ENCODE data around the gene ITGA3.
A peak's percentile ranks its signal among the peaks of the same experiment; 100 is the strongest.

Gene ITGA3

DNA sequence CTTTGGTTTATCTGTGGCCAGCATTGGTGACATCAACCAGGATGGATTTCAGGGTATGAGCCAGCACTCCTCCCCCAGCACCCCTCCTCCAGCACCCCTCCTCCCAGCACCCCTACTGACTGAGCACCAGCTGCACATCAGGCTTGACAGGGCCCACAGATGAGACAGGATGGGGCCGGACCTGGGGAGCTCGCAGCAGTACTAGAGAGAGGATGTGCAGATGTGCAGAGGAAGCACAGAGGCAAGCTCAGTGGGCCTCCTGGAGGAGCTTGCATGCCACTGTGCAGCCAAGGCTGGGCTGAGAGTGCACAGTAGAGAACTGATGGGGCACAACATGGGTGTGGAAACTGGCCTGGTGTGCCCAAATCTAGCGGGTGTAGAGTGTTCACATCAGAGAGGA lies 16.2 kb downstream of the ITGA3 start:
- no peak for DNase-seq (ENCODE audit: low spot score)

DNA sequence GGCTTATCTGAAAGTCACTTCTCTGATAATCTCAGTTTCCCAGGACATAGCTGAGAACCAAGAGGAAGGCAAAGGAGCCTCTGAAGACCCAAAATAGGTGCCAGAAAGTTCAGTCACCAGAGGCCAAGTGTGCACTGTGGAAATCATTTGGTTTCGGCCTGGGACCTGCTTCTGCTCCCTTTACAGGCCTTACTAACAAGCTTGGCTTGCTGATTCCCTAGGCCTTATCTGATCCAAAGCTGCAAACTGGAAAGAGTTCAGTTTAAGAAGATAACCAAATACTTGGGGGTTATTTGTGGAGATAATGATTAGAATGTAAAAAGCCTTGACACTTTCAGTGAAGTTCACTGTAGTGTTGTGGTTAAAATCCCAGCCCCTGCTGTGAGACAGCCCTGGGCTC lies 17.0 kb downstream of the ITGA3 start:
- DNase-seq (ENCODE audit: low spot score) = no peak

DNA sequence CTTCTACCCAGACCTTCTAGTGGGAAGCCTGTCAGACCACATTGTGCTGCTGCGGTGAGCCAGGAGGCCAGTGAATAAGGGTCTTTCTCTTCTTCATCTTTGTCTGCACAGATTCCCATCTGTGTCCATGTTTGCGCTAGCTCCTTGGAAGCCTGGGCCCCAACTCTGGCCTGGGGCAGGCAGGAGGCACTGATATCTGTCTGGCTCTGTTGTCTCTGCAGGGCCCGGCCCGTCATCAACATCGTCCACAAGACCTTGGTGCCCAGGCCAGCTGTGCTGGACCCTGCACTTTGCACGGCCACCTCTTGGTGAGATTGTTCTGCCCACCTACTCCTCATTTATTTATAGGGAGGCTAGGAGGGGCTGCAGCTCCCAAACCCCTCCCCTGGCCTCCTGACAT lies 18.3 kb downstream of the ITGA3 start:
- DNase-seq (ENCODE audit: low spot score) = no peak

DNA sequence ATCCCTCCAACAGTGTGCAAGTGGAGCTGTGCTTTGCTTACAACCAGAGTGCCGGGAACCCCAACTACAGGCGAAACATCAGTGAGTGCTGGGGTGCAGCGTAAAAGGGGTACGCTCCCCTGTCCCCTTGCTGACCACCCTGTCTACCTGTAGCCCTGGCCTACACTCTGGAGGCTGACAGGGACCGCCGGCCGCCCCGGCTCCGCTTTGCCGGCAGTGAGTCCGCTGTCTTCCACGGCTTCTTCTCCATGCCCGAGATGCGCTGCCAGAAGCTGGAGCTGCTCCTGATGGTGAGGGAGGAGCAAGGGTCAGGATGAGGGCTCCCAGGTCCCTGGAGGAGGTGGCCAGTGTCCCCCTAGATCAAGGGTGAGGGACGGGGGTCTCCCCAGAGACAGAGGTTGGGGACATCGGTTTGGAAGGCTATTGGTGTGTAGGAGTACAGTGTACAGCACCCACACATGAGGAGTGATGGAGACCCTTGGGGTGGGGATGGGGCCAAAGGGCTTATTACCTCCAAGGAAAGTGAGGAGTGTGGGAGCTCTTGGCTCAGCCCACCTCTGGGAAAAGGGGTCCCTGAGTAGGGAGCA lies 19.6 kb downstream of the ITGA3 start:
- DNase-seq (ENCODE audit: low spot score) = no peak

DNA sequence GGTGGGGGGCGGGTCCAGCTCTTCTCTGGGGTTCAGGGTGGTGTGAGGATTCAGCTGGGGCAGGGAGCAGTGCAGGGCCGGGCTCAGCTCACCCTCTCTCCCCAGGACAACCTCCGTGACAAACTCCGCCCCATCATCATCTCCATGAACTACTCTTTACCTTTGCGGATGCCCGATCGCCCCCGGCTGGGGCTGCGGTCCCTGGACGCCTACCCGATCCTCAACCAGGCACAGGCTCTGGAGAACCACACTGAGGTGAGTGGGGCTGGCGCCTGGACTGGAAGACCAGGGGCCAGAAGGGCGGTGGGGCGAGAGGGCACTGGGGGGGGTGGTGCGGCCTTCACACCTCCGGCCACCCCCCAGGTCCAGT lies 20.3 kb downstream of the ITGA3 start:
- no peak for DNase-seq (ENCODE audit: low spot score)

DNA sequence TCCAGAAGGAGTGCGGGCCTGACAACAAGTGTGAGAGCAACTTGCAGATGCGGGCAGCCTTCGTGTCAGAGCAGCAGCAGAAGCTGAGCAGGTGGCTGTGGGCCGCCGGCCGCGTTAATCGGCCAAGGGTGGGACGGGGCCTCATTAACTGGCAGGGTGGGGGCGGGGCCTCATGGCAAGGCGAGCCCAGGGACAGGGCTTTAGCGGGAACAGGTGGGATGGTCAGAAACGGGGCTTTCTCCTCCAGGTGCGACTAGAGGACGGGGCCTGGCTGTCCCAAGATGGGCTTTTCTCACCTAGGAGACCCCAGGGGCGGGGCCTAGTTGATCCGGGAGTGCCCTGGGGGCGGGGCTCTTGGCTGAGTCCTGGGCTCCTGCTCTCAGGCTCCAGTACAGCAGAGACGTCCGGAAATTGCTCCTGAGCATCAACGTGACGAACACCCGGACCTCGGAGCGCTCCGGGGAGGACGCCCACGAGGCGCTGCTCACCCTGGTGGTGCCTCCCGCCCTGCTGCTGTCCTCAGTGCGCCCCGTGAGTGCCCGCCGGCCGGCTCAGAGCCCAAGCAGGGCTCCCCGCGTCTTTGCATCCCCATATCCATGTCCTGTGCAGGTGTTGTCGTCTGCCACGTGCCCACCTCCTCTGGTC lies 20.8 kb downstream of the ITGA3 start:
- no peak for DNase-seq (ENCODE audit: low spot score)

DNA sequence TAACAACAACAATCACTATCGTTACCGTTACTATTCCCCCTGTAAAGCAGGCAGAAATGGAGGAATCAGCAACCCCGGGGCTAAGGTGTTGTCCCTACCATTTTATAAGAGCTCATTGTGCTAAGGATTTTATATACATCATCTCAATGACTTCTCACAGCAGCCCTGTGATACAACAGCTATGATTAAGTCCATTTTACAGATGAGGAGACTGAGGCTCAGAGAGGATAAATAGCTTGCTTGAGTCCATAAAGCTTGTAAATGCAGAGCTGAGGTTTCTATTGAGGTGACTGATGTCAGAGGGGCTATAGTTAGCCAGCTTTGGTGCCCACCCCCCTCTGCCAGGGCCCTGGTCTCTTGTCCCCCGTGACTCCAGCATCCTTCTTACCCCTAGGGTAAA lies 22.5 kb downstream of the ITGA3 start:
- no peak for DNase-seq (ENCODE audit: low spot score)

DNA sequence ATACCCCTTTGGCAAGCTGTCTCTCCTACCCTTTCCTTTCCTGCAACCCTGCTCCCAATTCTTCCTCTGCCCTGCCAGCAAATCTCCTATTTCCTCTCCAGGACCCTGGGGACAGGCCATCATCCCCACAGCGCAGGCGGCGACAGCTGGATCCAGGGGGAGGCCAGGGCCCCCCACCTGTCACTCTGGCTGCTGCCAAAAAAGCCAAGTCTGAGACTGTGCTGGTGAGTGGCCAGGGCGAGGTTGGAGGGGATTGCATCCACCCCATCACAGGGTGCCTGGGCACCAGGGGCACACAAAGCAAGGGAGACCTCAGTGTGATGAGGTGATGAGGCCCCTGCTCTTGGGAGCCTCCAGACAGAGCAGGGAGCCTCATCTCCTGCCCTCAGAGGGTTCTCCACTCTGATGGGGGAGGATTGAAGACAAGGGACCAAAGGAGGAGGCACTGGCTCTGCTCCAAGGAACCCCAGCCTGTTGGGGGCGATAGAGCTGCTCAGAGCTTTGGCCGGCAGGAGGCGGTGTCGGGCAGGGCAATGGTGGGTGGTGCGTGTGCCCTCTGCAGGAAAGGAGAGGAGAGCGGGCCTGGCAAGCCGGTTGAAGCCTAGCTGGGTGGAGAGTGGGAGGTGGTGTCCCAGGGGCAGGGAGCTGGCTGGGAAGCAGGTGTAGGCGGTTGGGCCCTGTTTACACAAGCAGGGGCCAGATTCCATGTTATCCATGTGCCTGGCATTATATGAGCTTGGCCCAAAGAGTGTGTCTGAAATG lies 23.6 kb downstream of the ITGA3 start:
- no peak for DNase-seq (ENCODE audit: low spot score)

DNA sequence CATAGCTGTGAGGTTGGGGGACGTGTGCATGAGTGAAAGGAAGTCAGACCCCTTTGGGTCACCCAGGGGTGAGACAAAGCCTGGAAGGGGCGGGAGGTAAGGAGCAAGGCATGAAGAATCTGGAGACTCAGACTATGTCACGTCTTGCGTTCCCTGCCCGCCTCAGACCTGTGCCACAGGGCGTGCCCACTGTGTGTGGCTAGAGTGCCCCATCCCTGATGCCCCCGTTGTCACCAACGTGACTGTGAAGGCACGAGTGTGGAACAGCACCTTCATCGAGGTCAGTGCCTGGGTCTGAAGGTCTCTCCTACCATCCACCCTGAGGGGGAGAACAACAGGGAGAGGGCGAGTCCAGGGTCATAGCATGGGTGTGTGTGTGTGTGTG lies 24.2 kb downstream of the ITGA3 start:
- no peak for DNase-seq (ENCODE audit: low spot score)

DNA sequence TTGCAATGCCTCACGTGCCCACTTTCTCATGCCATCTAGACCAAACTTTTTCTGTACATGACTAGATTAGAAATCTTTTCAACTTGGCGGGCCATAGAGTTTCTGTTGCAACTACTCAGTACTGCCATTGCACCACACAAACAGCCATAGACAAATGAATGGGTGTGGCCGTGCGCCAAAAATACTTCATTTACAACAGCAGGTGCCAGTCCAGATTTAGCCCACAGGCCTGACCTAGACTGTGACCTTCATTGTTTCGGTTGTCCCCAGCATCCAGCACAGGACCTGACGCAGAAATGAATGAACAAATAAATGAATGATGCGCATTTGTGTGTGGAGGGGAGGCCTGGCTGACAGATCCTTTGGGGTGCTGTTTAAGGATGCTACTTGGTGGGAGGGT lies 24.9 kb downstream of the ITGA3 start:
- no peak for DNase-seq (ENCODE audit: low spot score)

DNA sequence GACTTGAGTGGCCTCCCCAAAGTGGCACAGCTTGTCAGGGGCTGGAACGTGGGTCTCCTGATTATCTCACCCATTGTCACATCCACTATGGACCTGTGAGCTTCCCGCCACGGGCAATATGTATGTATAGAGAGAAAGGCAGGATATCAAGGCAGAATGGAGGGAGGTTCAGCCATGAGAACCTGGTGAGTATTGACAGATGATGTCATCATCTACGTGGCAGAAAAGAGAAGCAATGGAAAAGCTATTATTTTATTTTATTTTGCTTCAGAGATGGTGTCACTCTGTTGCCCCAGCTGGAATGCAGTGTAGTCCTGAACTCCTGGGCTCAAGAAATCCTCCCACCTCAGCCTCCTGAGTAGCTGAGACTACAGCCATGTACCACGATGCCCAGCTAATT lies 25.8 kb downstream of the ITGA3 start:
- no peak for DNase-seq (ENCODE audit: low spot score)

DNA sequence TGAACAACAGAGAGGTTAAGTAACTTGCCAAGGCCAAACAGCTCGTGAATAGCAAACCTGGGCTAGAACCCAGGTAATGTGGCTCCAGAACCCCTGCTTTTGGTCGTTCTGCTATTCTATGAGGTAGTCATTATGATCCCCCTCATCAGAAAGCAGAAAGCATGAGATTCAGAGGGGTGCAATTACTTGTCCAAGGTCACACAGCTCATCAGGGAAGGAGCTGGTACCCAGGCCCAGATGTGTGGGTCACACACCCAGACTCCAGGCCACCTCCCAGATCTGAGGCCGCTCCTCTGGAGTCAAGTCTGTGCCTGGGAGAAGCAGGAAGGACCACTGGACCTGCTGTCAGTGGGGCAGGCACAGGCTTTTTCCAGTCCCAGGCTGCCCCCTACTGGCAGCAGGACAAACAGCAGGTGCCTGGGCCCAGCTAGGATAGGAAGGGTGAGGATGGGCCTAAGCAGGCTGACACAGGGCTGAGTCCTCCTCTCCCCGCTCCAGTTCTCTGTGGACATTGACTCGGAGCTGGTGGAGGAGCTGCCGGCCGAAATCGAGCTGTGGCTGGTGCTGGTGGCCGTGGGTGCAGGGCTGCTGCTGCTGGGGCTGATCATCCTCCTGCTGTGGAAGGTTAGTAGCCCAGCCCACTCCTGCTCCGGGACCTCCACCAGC lies 31.5 kb downstream of the ITGA3 start:
- peak; percentile 72 for DNase-seq (ENCODE audit: low spot score)

DNA sequence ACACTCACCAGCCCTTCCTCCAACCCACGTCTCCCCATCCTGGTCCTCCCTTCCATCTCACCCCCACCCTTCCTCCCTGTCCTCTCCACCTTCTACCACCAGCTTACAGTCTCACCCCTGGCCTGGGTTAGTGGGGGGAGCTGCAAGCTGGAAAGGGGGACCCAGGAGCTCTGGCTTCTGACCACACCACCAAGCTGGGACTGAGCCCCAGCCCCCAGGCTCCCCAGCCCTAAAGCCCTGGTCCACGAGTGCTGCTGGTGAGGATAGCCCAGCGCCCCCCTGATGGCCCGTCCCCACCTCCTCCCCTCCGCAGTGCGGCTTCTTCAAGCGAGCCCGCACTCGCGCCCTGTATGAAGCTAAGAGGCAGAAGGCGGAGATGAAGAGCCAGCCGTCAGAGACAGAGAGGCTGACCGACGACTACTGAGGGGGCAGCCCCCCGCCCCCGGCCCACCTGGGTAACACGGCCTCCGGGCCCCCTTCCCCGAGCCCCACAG lies 32.0 kb downstream of the ITGA3 start:
- DNase-seq (ENCODE audit: low spot score) = no peak

DNA sequence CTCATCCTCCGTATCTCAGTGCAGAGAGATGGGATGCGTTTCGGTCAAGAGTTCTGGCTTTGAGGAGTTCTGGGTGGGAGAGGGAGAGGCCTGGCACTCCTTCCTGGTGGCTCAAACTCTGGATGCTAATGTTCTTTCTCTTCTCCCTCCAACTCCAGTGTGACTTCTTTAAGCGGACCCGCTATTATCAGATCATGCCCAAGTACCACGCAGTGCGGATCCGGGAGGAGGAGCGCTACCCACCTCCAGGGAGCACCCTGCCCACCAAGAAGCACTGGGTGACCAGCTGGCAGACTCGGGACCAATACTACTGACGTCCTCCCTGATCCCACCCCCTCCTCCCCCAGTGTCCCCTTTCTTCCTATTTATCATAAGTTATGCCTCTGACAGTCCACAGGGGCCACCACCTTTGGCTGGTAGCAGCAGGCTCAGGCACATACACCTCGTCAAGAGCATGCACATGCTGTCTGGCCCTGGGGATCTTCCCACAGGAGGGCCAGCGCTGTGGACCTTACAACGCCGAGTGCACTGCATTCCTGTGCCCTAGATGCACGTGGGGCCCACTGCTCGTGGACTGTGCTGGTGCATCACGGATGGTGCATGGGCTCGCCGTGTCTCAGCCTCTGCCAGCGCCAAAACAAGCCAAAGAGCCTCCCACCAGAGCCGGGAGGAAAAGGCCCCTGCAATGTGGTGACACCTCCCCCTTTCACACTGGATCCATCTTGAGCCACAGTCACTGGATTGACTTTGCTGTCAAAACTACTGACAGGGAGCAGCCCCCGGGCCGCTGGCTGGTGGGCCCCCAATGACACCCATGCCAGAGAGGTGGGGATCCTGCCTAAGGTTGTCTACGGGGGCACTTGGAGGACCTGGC lies 33.3 kb downstream of the ITGA3 start:
- no peak for DNase-seq (ENCODE audit: low spot score)

DNA sequence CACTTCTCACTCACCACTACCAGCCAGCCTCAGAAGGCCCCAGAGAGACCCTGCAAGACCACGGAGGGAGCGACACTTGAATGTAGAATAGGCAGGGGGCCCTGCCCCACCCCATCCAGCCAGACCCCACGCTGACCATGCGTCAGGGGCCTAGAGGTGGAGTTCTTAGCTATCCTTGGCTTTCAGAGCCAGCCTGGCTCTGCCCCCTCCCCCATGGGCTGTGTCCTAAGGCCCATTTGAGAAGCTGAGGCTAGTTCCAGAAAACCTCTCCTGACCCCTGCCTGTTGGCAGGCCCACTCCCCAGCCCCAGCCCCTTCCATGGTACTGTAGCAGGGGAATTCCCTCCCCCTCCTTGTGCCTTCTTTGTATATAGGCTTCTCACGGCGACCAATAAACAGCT lies 34.2 kb downstream of the ITGA3 start:
- no peak for DNase-seq (ENCODE audit: low spot score)

DNA sequence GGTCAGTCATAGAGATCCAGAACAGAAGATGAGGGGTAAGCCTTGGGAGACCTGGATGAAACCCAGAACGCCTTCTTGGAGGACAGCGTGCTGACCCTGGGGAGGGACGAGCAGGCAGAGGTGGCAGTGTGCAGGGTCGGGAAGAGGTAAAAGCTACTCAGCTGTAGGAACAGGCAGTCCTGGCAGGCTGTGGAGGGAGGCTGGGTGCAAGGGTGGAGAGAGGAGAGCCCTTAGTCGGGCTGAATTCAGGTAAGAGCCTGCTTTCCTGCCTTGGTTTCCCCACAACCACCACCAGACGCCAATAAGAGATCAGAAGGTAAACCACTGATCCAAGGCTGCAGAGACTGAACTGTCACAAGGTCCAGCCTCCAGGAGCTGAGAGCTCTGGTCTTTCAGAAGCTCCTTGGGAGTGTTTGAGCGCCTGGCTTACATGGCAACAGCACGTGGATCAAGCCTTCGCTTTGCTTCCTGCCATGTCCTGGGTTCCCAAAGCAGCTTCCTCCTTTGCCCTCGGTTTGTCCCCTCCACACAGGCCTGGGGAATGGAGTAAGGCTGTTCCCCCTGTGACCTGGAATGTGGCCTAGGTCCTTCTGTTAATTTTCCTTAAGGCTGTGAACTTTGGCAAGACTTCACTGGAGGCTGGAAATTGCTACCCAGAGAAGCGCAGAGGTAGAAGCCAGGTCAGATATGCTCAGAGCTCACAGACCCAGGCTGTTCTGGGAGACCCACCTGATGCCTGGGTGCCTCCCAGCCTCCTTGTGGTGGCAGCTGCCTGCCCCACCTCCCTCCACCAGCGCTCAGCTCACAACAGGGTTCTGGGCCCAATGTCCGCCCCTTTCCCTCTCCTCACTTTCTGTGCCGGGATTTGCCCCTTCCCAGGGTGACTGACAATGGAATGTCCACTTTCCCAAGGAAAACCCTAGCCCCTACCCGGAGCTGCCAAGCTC lies 35.3 kb downstream of the ITGA3 start:
- no peak for DNase-seq (ENCODE audit: low spot score)

DNA sequence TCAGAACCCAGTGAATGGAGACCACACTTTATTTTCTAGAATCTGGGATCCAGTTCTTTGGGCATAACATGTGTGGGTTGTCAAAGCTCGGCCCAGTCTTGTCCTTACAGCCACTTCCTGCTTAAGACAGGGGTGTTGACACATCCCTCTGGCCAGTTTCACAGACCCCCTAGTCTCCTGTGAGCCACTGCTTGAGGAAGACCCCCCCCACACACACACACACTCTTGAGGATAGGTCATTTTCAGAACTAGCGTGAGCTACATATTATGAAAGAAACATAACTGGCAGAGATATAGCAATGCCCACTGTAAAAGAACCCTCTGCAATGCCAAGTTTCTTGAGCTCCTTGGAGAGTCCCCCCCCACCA lies 36.0 kb downstream of the ITGA3 start:
- DNase-seq (ENCODE audit: low spot score) = no peak

DNA sequence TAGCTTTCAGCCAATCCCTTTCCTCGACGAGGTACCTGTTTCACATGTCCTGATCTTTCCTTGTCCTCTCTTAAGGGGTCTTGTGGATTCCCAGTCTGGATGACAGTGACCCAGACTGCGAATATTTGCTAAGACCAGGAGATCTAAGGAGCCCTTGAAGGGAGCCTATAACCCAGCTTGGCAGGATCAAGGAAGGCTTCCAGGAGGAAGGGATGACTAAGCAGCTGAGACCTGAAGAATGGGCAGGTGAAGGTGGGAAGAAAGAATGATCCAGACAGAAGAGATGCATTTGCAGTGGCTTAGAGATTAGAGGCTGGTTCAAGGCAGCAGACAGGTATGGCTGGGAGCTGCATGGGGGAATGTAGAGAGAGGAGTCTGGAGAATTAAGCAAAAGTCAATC lies 37.3 kb downstream of the ITGA3 start:
- DNase-seq (ENCODE audit: low spot score) = no peak

DNA sequence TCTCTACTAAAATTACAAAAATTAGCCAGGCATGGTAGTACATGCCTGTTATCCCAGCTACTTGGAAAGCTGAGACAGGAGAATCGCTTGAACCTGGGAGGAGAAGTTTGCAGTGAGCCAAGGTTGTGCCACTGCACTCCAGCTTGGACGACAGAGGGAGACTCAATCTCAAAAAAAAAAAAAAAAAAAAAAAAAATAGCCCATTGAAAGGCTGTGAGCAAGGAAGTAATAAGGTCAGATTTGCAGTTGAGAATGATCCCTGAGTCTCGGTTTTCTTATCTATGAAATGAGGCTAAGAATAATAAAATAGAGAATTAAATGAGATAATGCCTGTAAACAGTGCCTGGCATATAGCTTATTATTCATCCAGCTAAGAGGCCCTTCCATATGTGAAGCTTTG lies 37.9 kb downstream of the ITGA3 start:
- no peak for DNase-seq (ENCODE audit: low spot score)

DNA sequence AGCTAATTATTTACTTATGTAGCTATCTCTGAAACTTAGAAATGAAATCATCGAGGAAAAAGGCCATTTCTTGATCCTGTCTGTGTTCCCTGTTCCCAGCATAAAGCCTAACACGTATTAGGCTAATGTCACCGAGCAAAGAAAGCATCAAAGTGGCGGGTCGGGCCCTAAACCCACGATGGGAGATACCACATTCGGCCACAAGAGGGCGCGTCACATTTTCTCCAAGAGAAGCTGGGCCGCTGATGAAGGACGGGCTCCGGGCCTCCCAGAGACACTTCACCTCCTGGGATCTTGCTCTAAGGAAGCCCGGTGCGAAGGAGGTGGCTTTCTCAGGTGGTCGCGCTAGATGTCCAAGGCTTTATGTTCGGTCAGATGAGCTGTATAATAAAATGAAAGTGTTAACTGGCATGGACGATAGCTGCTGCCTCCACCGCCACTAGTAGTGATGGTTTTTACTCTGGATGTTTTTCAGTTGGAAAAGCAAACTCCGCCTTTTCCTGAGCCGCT lies 38.4 kb downstream of the ITGA3 start:
- peak; percentile 85 for DNase-seq (ENCODE audit: low spot score)
